H1 (cell line): ENCODE results near the gene MTNR1A. TPM values are rescaled to one million over a fixed set of nuclear protein-coding genes. Genes with fewer than 3 reads are reported as not detected.

Experiments
- polyA plus RNA-seq, 7 experiments: library from polyadenylated mRNA; depleted of rRNA in 3 of 7; stranded (reverse) in 5 of 7; unstranded in 2 of 7; fragments of >200 nt in 5 of 7; fragments of 200-250 nt in 2 of 7; gene quantifications; 1 replicate in 5 of 7; 2 replicates in 1 of 7; 4 replicates in 1 of 7; pipeline versions ENCODE4 v1.2.1 to v1.2.3, GENCODE V29; 2011 to 2013; ENCODE audit warnings: missing spikeins in 2 of 7, mixed read lengths in 2 of 7
- total RNA-seq: library from RNA; stranded (reverse); fragmentation: NEBNext Ultra II Directional; extraction: Animal tissue kit (Norgen Biotek cat#: 25700); gene quantifications from 2 replicates; pipeline ENCODE4 v1.2.1, GENCODE V29; 2021
- TF ChIP-seq, protein P1 (sequence below): fragments of 300-600 bp; sonication (generic); IDR thresholded peaks from 2 replicates; pipeline ENCODE4 v1.7.1; 2012; ENCODE audit warnings: low read length, moderate library complexity, mild to moderate bottlenecking, inconsistent platforms; ENCODE audit not compliant: insufficient replicate concordance
- TF ChIP-seq, protein P2 (sequence below), 3 experiments: IDR thresholded peaks; 1 replicate in 2 of 3; 2 replicates in 1 of 3; pipeline versions ENCODE4 v1.5.1 to v1.6.1; 2011; ENCODE audit warnings: low read length in 3 of 3, mild to moderate bottlenecking in 3 of 3, inconsistent platforms in 2 of 3, low read depth in 1 of 3, moderate library complexity in 1 of 3; ENCODE audit not compliant: insufficient read depth in 1 of 3; ENCODE audit errors: control extremely low read depth in 1 of 3

The MTNR1A gene
- total and polyA plus RNA-seq, 2 of the 8 experiments (the other 6 are each of a cell fraction or from before 2014, with no cell fraction given), result 0.45 to 1.0 TPM

DNA sequence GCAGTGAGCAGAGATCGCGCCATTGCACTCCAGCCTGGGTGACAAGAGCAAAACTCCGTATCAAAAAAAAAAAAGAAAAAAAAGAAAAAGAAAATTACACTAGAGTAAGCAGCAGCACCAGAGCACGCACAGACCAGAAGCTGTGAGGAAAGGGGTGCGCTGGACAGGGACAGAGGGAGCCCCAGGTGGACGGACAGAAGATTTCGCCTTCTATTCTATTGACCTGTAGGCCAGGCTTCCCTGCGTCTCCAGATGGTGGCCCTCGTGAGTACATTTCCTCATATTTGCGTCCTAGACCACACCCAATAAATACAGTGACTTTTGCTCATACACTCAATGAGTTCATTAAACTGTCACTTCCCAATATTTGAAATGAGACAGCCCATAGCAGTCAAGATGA, 19.1 kb downstream of the MTNR1A start (continued):
- TF ChIP-seq, protein P1, sequence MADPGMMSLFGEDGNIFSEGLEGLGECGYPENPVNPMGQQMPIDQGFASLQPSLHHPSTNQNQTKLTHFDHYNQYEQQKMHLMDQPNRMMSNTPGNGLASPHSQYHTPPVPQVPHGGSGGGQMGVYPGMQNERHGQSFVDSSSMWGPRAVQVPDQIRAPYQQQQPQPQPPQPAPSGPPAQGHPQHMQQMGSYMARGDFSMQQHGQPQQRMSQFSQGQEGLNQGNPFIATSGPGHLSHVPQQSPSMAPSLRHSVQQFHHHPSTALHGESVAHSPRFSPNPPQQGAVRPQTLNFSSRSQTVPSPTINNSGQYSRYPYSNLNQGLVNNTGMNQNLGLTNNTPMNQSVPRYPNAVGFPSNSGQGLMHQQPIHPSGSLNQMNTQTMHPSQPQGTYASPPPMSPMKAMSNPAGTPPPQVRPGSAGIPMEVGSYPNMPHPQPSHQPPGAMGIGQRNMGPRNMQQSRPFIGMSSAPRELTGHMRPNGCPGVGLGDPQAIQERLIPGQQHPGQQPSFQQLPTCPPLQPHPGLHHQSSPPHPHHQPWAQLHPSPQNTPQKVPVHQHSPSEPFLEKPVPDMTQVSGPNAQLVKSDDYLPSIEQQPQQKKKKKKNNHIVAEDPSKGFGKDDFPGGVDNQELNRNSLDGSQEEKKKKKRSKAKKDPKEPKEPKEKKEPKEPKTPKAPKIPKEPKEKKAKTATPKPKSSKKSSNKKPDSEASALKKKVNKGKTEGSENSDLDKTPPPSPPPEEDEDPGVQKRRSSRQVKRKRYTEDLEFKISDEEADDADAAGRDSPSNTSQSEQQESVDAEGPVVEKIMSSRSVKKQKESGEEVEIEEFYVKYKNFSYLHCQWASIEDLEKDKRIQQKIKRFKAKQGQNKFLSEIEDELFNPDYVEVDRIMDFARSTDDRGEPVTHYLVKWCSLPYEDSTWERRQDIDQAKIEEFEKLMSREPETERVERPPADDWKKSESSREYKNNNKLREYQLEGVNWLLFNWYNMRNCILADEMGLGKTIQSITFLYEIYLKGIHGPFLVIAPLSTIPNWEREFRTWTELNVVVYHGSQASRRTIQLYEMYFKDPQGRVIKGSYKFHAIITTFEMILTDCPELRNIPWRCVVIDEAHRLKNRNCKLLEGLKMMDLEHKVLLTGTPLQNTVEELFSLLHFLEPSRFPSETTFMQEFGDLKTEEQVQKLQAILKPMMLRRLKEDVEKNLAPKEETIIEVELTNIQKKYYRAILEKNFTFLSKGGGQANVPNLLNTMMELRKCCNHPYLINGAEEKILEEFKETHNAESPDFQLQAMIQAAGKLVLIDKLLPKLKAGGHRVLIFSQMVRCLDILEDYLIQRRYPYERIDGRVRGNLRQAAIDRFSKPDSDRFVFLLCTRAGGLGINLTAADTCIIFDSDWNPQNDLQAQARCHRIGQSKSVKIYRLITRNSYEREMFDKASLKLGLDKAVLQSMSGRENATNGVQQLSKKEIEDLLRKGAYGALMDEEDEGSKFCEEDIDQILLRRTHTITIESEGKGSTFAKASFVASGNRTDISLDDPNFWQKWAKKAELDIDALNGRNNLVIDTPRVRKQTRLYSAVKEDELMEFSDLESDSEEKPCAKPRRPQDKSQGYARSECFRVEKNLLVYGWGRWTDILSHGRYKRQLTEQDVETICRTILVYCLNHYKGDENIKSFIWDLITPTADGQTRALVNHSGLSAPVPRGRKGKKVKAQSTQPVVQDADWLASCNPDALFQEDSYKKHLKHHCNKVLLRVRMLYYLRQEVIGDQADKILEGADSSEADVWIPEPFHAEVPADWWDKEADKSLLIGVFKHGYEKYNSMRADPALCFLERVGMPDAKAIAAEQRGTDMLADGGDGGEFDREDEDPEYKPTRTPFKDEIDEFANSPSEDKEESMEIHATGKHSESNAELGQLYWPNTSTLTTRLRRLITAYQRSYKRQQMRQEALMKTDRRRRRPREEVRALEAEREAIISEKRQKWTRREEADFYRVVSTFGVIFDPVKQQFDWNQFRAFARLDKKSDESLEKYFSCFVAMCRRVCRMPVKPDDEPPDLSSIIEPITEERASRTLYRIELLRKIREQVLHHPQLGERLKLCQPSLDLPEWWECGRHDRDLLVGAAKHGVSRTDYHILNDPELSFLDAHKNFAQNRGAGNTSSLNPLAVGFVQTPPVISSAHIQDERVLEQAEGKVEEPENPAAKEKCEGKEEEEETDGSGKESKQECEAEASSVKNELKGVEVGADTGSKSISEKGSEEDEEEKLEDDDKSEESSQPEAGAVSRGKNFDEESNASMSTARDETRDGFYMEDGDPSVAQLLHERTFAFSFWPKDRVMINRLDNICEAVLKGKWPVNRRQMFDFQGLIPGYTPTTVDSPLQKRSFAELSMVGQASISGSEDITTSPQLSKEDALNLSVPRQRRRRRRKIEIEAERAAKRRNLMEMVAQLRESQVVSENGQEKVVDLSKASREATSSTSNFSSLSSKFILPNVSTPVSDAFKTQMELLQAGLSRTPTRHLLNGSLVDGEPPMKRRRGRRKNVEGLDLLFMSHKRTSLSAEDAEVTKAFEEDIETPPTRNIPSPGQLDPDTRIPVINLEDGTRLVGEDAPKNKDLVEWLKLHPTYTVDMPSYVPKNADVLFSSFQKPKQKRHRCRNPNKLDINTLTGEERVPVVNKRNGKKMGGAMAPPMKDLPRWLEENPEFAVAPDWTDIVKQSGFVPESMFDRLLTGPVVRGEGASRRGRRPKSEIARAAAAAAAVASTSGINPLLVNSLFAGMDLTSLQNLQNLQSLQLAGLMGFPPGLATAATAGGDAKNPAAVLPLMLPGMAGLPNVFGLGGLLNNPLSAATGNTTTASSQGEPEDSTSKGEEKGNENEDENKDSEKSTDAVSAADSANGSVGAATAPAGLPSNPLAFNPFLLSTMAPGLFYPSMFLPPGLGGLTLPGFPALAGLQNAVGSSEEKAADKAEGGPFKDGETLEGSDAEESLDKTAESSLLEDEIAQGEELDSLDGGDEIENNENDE, result no peak
- TF ChIP-seq, protein P2, sequence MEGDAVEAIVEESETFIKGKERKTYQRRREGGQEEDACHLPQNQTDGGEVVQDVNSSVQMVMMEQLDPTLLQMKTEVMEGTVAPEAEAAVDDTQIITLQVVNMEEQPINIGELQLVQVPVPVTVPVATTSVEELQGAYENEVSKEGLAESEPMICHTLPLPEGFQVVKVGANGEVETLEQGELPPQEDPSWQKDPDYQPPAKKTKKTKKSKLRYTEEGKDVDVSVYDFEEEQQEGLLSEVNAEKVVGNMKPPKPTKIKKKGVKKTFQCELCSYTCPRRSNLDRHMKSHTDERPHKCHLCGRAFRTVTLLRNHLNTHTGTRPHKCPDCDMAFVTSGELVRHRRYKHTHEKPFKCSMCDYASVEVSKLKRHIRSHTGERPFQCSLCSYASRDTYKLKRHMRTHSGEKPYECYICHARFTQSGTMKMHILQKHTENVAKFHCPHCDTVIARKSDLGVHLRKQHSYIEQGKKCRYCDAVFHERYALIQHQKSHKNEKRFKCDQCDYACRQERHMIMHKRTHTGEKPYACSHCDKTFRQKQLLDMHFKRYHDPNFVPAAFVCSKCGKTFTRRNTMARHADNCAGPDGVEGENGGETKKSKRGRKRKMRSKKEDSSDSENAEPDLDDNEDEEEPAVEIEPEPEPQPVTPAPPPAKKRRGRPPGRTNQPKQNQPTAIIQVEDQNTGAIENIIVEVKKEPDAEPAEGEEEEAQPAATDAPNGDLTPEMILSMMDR (IDR thresholded peaks at IDR 0.05; ENCODE audit: control extremely low read depth in 1 of 3, insufficient read depth in 1 of 3, low read depth in 1 of 3, low read length in 3 of 3), result peak; percentile 65 to 92 (median 74)
